HEK293 (cell line): Measurements from ENCODE around the gene ANKRD49.
A peak's percentile ranks its signal among the peaks of the same experiment; 100 is the strongest.

Source experiments
- CTCF ChIA-PET: fragments of 350-600 bp; formaldehyde crosslinking; extraction: SDS; loops from one replicate; lab custom pipeline; 2021; ENCODE audit warnings: antibody characterized with exemption; lab: Yijun Ruan, JAX
- POLR2A ChIA-PET: fragments of 300-600 bp; formaldehyde crosslinking; extraction: SDS; loops from one replicate; lab custom pipeline; 2020; ENCODE audit warnings: antibody characterized with exemption, inconsistent platforms; lab: Yijun Ruan, JAX
- H3K27ac ChIP-seq: fragments of 200-500 bp; sonication (Bioruptor generic); 2 replicates; pipeline ENCODE4 v1.5.1; 2014; ENCODE audit warnings: low read depth, low read length, control low read depth, inconsistent platforms; ENCODE audit errors: extremely low read depth
- H3K36me3 ChIP-seq, 2 experiments: fragments of 200-500 bp in 1 of 2; sonication (Bioruptor generic) in 1 of 2; 1 replicate in 1 of 2; 2 replicates in 1 of 2; pipeline ENCODE4 v1.5.1; 2014 to 2017; ENCODE audit warnings: inconsistent platforms in 2 of 2, low read length in 2 of 2; ENCODE audit not compliant: control insufficient read depth in 2 of 2, insufficient read depth in 1 of 2
- H3K4me1 ChIP-seq: fragments of 200-500 bp; sonication (Bioruptor generic); 2 replicates; pipeline ENCODE4 v1.5.1; 2014; ENCODE audit warnings: mild to moderate bottlenecking, low read length, inconsistent platforms; ENCODE audit not compliant: control insufficient read depth, insufficient read depth
- H3K4me3 ChIP-seq: 2 replicates; pipeline ENCODE4 v1.5.1; 2011; ENCODE audit warnings: low read depth, mild to moderate bottlenecking, control low read depth, low read length, moderate library complexity
- H3K9me3 ChIP-seq: fragments of 200-500 bp; sonication (Bioruptor generic); 2 replicates; pipeline ENCODE4 v1.5.1; 2014; ENCODE audit warnings: low read depth, low read length, inconsistent platforms; ENCODE audit not compliant: control insufficient read depth, insufficient read depth
- CTCF ChIP-seq: fragments of 450-650 bp; formaldehyde crosslinking; IDR thresholded peaks from 2 replicates; pipeline ENCODE4 v1.5.1; 2016; ENCODE audit warnings: missing biosample characterization, missing genetic modification characterization
- HOXA7 ChIP-seq: sonication (generic); formaldehyde crosslinking; IDR thresholded peaks from 2 replicates; pipeline ENCODE4 v1.8.1; 2022; ENCODE audit warnings: missing genetic modification reagents, borderline replicate concordance
- HOXD13 ChIP-seq: sonication (generic); formaldehyde crosslinking; IDR thresholded peaks from 2 replicates; pipeline ENCODE4 v1.8.0; 2022; ENCODE audit warnings: missing genetic modification reagents, borderline replicate concordance
- IKZF3 ChIP-seq: fragments of 450-650 bp; IDR thresholded peaks from 2 replicates; pipeline ENCODE4 v1.5.0; 2018; ENCODE audit warnings: missing biosample characterization, mild to moderate bottlenecking, missing genetic modification characterization, moderate library complexity
- SCRT1 ChIP-seq: fragments of 450-650 bp; formaldehyde crosslinking; IDR thresholded peaks from 2 replicates; pipeline ENCODE4 v1.5.1; 2016; ENCODE audit warnings: missing biosample characterization, missing genetic modification characterization, borderline replicate concordance
- SCRT2 ChIP-seq: fragments of 450-650 bp; formaldehyde crosslinking; IDR thresholded peaks from 2 replicates; pipeline ENCODE4 v1.5.1; 2016; ENCODE audit warnings: missing biosample characterization, missing genetic modification characterization
- SETDB1 ChIP-seq: IDR thresholded peaks from one replicate; pipeline ENCODE4 v1.6.1; 2017; ENCODE audit warnings: mild to moderate bottlenecking, low read length, moderate library complexity, mixed read lengths; ENCODE audit not compliant: insufficient read length
- SP3 ChIP-seq: fragments of 450-650 bp; formaldehyde crosslinking; IDR thresholded peaks from 2 replicates; pipeline ENCODE4 v1.5.1; 2016; ENCODE audit warnings: missing biosample characterization, missing genetic modification characterization
- ZBTB17 ChIP-seq: fragments of 450-650 bp; formaldehyde crosslinking; IDR thresholded peaks from 2 replicates; pipeline ENCODE4 v1.5.1; 2016; ENCODE audit warnings: missing biosample characterization, missing genetic modification characterization
- ZEB2 ChIP-seq: fragments of 450-650 bp; formaldehyde crosslinking; IDR thresholded peaks from 2 replicates; pipeline ENCODE4 v1.5.1; 2016; ENCODE audit warnings: missing biosample characterization, missing genetic modification characterization
- ZNF155 ChIP-seq: fragments of 450-650 bp; formaldehyde crosslinking; IDR thresholded peaks from 2 replicates; pipeline ENCODE4 v1.5.1; 2016; ENCODE audit warnings: missing biosample characterization, missing genetic modification characterization
- ZNF174 ChIP-seq: fragments of 450-650 bp; formaldehyde crosslinking; IDR thresholded peaks from 2 replicates; pipeline ENCODE4 v1.5.0; 2017; ENCODE audit warnings: missing biosample characterization, mild to moderate bottlenecking, missing genetic modification characterization
- ZNF2 ChIP-seq: fragments of 450-650 bp; formaldehyde crosslinking; IDR thresholded peaks from 2 replicates; pipeline ENCODE4 v1.5.1; 2016; ENCODE audit warnings: missing biosample characterization, missing genetic modification characterization
- ZNF214 ChIP-seq: fragments of 450-650 bp; formaldehyde crosslinking; IDR thresholded peaks from 2 replicates; pipeline ENCODE4 v1.5.1; 2017; ENCODE audit warnings: missing biosample characterization, mild to moderate bottlenecking, missing genetic modification characterization, borderline replicate concordance
- ZNF335 ChIP-seq: fragments of 450-650 bp; formaldehyde crosslinking; conservative IDR thresholded peaks from 2 replicates; pipeline ENCODE4 v1.5.1; 2016; ENCODE audit warnings: missing biosample characterization, missing genetic modification characterization
- ZNF510 ChIP-seq: fragments of 450-650 bp; formaldehyde crosslinking; IDR thresholded peaks from 2 replicates; pipeline ENCODE4 v1.5.1; 2018; ENCODE audit warnings: mild to moderate bottlenecking, missing genetic modification characterization, missing biosample characterization; ENCODE audit not compliant: insufficient replicate concordance
- ZNF530 ChIP-seq: fragments of 450-650 bp; formaldehyde crosslinking; IDR thresholded peaks from 2 replicates; pipeline ENCODE4 v1.5.1; 2016; ENCODE audit warnings: low read depth, missing biosample characterization, missing genetic modification characterization
- ZNF544 ChIP-seq: fragments of 450-650 bp; formaldehyde crosslinking; IDR thresholded peaks from 2 replicates; pipeline ENCODE4 v1.5.0; 2017; ENCODE audit warnings: missing biosample characterization, missing genetic modification characterization
- ZNF555 ChIP-seq: fragments of 450-650 bp; formaldehyde crosslinking; conservative IDR thresholded peaks from 2 replicates; pipeline ENCODE4 v1.5.1; 2017; ENCODE audit warnings: missing biosample characterization, mild to moderate bottlenecking, missing genetic modification characterization, inconsistent platforms
- ZNF560 ChIP-seq: fragments of 450-650 bp; formaldehyde crosslinking; IDR thresholded peaks from 2 replicates; pipeline ENCODE4 v1.5.1; 2017; ENCODE audit warnings: missing biosample characterization, missing genetic modification characterization, borderline replicate concordance
- ZNF585B ChIP-seq: fragments of 450-650 bp; formaldehyde crosslinking; IDR thresholded peaks from 2 replicates; pipeline ENCODE4 v1.5.1; 2016; ENCODE audit warnings: missing biosample characterization, missing genetic modification characterization
- ZNF629 ChIP-seq: fragments of 450-650 bp; formaldehyde crosslinking; IDR thresholded peaks from 2 replicates; pipeline ENCODE4 v1.5.1; 2017; ENCODE audit warnings: missing biosample characterization, missing genetic modification characterization
- ZNF660 ChIP-seq: fragments of 450-650 bp; IDR thresholded peaks from 2 replicates; pipeline ENCODE4 v1.5.1; 2018; ENCODE audit warnings: missing biosample characterization, mild to moderate bottlenecking, missing genetic modification characterization
- ZNF747 ChIP-seq: fragments of 450-650 bp; formaldehyde crosslinking; IDR thresholded peaks from 2 replicates; pipeline ENCODE4 v1.5.1; 2016; ENCODE audit warnings: missing biosample characterization, missing genetic modification characterization
- ZNF777 ChIP-seq: fragments of 450-650 bp; formaldehyde crosslinking; IDR thresholded peaks from 2 replicates; pipeline ENCODE4 v1.5.1; 2017; ENCODE audit warnings: missing biosample characterization, missing genetic modification characterization, borderline replicate concordance
- ZNF785 ChIP-seq: fragments of 450-650 bp; formaldehyde crosslinking; IDR thresholded peaks from 2 replicates; pipeline ENCODE4 v1.5.1; 2016; ENCODE audit warnings: missing biosample characterization, missing genetic modification characterization
- ZSCAN23 ChIP-seq: fragments of 450-650 bp; formaldehyde crosslinking; IDR thresholded peaks from 2 replicates; pipeline ENCODE4 v1.5.1; 2016; ENCODE audit warnings: missing biosample characterization, missing genetic modification characterization
- ZSCAN4 ChIP-seq: fragments of 450-650 bp; formaldehyde crosslinking; IDR thresholded peaks from 2 replicates; pipeline ENCODE4 v1.5.1; 2017; ENCODE audit warnings: missing biosample characterization, missing genetic modification characterization
- TF ChIP-seq, protein P1 (sequence below): fragments of 450-650 bp; formaldehyde crosslinking; IDR thresholded peaks from 2 replicates; pipeline ENCODE4 v1.5.1; 2016; ENCODE audit warnings: missing biosample characterization, missing genetic modification characterization

The ANKRD49 gene

DNA sequence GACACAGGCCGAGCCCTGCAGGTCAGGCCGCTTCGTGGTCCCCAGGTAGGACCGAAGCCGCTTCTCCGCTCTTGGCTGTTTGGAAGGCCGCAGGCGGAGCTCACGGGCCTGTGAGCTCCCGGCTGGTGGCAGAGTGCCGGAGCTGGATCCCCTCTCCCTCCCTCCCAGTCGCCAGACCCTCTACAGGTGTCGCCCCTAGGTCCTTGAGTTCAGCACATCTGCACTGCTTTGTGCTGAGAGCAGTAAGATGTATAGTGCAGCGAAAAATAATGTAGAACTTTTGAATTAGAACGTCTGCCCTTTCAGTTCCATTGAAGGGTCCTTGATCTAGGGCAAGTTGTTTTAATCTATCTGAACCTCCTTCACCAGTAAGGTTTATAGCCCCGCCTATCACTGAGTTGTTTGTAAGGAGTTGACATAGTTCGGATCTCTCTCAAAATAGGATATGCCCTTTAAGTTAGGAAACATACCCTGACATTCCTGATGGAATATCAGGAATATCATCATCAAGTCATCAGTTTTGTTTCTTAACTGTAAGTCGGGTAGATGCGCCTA is 419 bp downstream of the ANKRD49 start:
- Histone ChIP-seq H3K4me1 (no peaks in the 10 kb centered on the region), H3K27ac (peak overlapping the region; percentile 98; the same call in 1 of the 2 replicates)
- POLR2A ChIA-PET, result interaction anchor here (0.6 to 2.3 kb wide), 2 partner anchors 50 to 294 kb away, joined by 3 to 5 read pairs; partner anchors contain the start of gene FUT4

DNA sequence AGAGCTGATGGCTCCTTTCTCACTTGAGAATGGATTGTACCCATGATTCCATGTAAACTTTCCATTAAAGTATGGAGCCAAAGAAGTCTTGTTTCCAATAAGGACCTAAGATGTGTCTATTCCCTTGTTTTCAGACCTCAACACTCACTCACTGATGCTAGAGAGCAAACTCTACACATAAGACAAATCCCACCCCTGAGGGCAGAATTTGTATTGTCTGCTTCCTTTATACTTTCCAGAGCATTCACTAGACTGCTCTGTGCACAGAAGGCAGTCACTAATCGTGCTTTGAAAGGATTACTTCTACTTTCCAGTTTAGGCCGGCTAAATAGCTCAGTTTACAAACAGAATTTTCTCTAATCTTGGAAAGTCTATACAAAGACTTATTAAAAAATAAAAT is 6.4 kb downstream of the ANKRD49 start:
- POLR2A ChIA-PET, result no interaction called here
- CTCF ChIA-PET, result interaction anchor here (0.7 kb wide), 1 partner anchor 329 kb away, joined by 3 read pairs; no protein-coding TSS in a partner anchor
- H3K4me3 ChIP-seq, result no peak overlapping the region
- peaks cover 13 to 44% of the 10 kb centered on the region in 2 experiments for H3K36me3 ChIP-seq
- H3K4me1 ChIP-seq, result no peaks in the 10 kb centered on the region
- no peaks in the 10 kb centered on the region for H3K9me3 ChIP-seq
- H3K27ac ChIP-seq, result no peak overlapping the region
- no peak for TF ChIP-seq ZSCAN4
- TF ChIP-seq ZNF174, result no peak
- TF ChIP-seq IKZF3 (tag by site-specific recombination), result no peak
- no peak for TF ChIP-seq ZNF155
- no peak for TF ChIP-seq HOXD13
- TF ChIP-seq ZNF2 (tag by site-specific recombination), result no peak
- TF ChIP-seq ZNF629, result no peak
- TF ChIP-seq ZNF747 (tag by site-specific recombination), result no peak
- no peak for TF ChIP-seq ZNF585B (tag by site-specific recombination)
- TF ChIP-seq ZNF777, result no peak
- TF ChIP-seq, protein P1, sequence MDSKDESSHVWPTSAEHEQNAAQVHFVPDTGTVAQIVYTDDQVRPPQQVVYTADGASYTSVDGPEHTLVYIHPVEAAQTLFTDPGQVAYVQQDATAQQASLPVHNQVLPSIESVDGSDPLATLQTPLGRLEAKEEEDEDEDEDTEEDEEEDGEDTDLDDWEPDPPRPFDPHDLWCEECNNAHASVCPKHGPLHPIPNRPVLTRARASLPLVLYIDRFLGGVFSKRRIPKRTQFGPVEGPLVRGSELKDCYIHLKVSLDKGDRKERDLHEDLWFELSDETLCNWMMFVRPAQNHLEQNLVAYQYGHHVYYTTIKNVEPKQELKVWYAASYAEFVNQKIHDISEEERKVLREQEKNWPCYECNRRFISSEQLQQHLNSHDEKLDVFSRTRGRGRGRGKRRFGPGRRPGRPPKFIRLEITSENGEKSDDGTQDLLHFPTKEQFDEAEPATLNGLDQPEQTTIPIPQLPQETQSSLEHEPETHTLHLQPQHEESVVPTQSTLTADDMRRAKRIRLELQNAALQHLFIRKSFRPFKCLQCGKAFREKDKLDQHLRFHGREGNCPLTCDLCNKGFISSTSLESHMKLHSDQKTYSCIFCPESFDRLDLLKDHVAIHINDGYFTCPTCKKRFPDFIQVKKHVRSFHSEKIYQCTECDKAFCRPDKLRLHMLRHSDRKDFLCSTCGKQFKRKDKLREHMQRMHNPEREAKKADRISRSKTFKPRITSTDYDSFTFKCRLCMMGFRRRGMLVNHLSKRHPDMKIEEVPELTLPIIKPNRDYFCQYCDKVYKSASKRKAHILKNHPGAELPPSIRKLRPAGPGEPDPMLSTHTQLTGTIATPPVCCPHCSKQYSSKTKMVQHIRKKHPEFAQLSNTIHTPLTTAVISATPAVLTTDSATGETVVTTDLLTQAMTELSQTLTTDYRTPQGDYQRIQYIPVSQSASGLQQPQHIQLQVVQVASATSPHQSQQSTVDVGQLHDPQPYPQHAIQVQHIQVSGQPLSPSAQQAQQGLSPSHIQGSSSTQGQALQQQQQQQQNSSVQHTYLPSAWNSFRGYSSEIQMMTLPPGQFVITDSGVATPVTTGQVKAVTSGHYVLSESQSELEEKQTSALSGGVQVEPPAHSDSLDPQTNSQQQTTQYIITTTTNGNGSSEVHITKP (tag by site-specific recombination), result no peak
- no peak for TF ChIP-seq ZNF510 (tag by site-specific recombination)
- no peak for TF ChIP-seq CTCF (tag by site-specific recombination)
- TF ChIP-seq ZNF544 (tag by site-specific recombination), result no peak
- no peak for TF ChIP-seq ZNF560 (tag by site-specific recombination)
- TF ChIP-seq ZEB2 (tag by site-specific recombination), result no peak
- TF ChIP-seq ZNF214 (tag by site-specific recombination), result no peak
- TF ChIP-seq HOXA7 (CRISPR knock-in tag), result no peak

More for the DNA sequence above, 419 bp downstream of the ANKRD49 start:
- H3K9me3 ChIP-seq, result no peaks in the 10 kb centered on the region
- CTCF ChIA-PET, result interaction anchor here (0.6 to 1.5 kb wide), 2 partner anchors 229 to 599 kb away, joined by 3 to 5 read pairs; no protein-coding TSS in a partner anchor
- peak overlapping the region; percentile 93 for H3K4me3 ChIP-seq
- peaks cover 10 to 43% of the 10 kb centered on the region in 2 experiments for H3K36me3 ChIP-seq
- TF ChIP-seq, protein P1 (tag by site-specific recombination), result peak; percentile 99
- TF ChIP-seq ZNF555 (tag by site-specific recombination) (no peak), SP3 (no peak), ZSCAN23 (no peak), SCRT1 (tag by site-specific recombination) (peak; percentile 85; the same call in 1 of the 2 replicates), ZNF335 (peak; percentile 8; the same call in 1 of the 2 replicates), SETDB1 (peak; percentile 8), ZBTB17 (tag by site-specific recombination) (no peak), ZNF530 (tag by site-specific recombination) (no peak), ZNF660 (tag by site-specific recombination) (0 out of 2 replicates have a peak, but pooled peaks have one; percentile 4), ZNF785 (tag by site-specific recombination) (no peak), SCRT2 (tag by site-specific recombination) (peak; percentile 91)
